HepG2 (cell line): ENCODE results near the gene PRKCZ. TPM values are rescaled to one million over a fixed set of nuclear protein-coding genes. Genes with fewer than 3 reads are reported as not detected.

Source experiments
- ATAC-seq: fragments of 200-7000 bp; cut with Tn5 transposase; 3 replicates; pipeline ENCODE4 v1.9.1; 2020; ENCODE audit warnings: mild to moderate bottlenecking, moderate library complexity
- BruUV-seq: library from RNA; stranded (reverse); fragments of 400-500 nt; replicated peaks from 2 replicates; lab custom pipeline; 2021; lab: Mats Ljungman, UMichigan
- CTCF ChIA-PET: fragments of 300-600 bp; formaldehyde crosslinking; extraction: SDS; loops from one replicate; lab custom pipeline; 2021; ENCODE audit warnings: low total read pairs, inconsistent platforms, low intra/inter-chr PET ratio; lab: Yijun Ruan, JAX
- POLR2A ChIA-PET: fragments of 350-600 bp; sonication (Branson Sonifier 250); formaldehyde crosslinking; loops from one replicate; lab custom pipeline; 2020; ENCODE audit warnings: antibody characterized with exemption, inconsistent platforms; lab: Yijun Ruan, JAX
- DNase-seq: peaks from one replicate; pipeline ENCODE4 v3.0.0-alpha.2; 2015; ENCODE audit warnings: low spot score
- FAIRE-seq: peaks from 3 replicates; lab custom pipeline; 2011; peaks lifted over from hg19 to GRCh38; lab: Jason Lieb, UNC
- H2AFZ ChIP-seq: one replicate; pipeline ENCODE4 v1.6.1; 2011; ENCODE audit warnings: low read length, inconsistent platforms
- H3K27ac ChIP-seq: fragments of 300-600 bp; 3 replicates; pipeline ENCODE4 v1.8.0; 2011; ENCODE audit warnings: mixed run types, mild to moderate bottlenecking, mixed read lengths, low read length, inconsistent platforms; ENCODE audit not compliant: insufficient read depth; ENCODE audit errors: extremely low read length
- H3K27me3 ChIP-seq, 2 experiments: fragments of 200-600 bp in 1 of 2; 2 replicates in 1 of 2; 3 replicates in 1 of 2; pipeline versions ENCODE4 v1.6.0 to v1.8.0; 2011; ENCODE audit warnings: low read length in 2 of 2, mild to moderate bottlenecking in 2 of 2, moderate library complexity in 2 of 2, inconsistent platforms in 1 of 2; ENCODE audit not compliant: insufficient read depth in 2 of 2, control insufficient read depth in 1 of 2
- H3K36me3 ChIP-seq, 2 experiments: fragments of 200-600 bp in 1 of 2; replicated peaks in 1 of 2; 2 replicates in 1 of 2; 3 replicates in 1 of 2; pipeline versions ENCODE4 v1.5.1 to v1.8.0; 2011; ENCODE audit warnings: low read length in 2 of 2, inconsistent platforms in 1 of 2; ENCODE audit not compliant: insufficient read depth in 2 of 2, control insufficient read depth in 1 of 2
- H3K4me1 ChIP-seq: 2 replicates; pipeline ENCODE4 v1.5.1; 2012; ENCODE audit warnings: low read length, inconsistent platforms; ENCODE audit not compliant: insufficient read depth
- H3K4me2 ChIP-seq: 2 replicates; pipeline ENCODE4 v1.6.0; 2011; ENCODE audit warnings: low read depth, low read length, inconsistent platforms
- H3K4me3 ChIP-seq, 3 experiments: fragments of 200-600 bp in 1 of 3; sonication (generic), shearing (Covaris generic) in 1 of 3; replicated peaks in 1 of 3; 2 replicates each; pipeline ENCODE4 v1.5.1; 2011 to 2016; ENCODE audit warnings: low read length in 3 of 3, inconsistent platforms in 2 of 3, low read depth in 2 of 3, mild to moderate bottlenecking in 2 of 3, control low read depth in 1 of 3, mixed read lengths in 1 of 3; ENCODE audit not compliant: insufficient read depth in 1 of 3
- H3K79me2 ChIP-seq: one replicate; pipeline ENCODE4 v1.6.1; 2011; ENCODE audit warnings: low read length, inconsistent platforms; ENCODE audit not compliant: insufficient read depth
- H3K9ac ChIP-seq: 2 replicates; pipeline ENCODE4 v1.6.0; 2011; ENCODE audit warnings: mild to moderate bottlenecking, low read depth, low read length, inconsistent platforms; ENCODE audit not compliant: insufficient read depth
- H3K9me3 ChIP-seq: 2 replicates; pipeline ENCODE4 v1.5.1; 2012; ENCODE audit warnings: mild to moderate bottlenecking, low read length
- H4K20me1 ChIP-seq: 2 replicates; pipeline ENCODE4 v1.6.0; 2011; ENCODE audit warnings: inconsistent platforms, mild to moderate bottlenecking, low read length, moderate library complexity; ENCODE audit not compliant: insufficient read depth
- ETV6 ChIP-seq: sonication (generic); formaldehyde crosslinking; conservative IDR thresholded peaks from 2 replicates; pipeline ENCODE4 v1.4.0; 2020; ENCODE audit warnings: missing genetic modification reagents
- FOXO1 ChIP-seq: sonication (generic); formaldehyde crosslinking; IDR thresholded peaks from 2 replicates; pipeline ENCODE4 v1.4.0; 2020; ENCODE audit warnings: missing genetic modification reagents
- GABPA ChIP-seq, 2 experiments: IDR thresholded peaks; 2 replicates each; pipeline ENCODE4 v1.6.1; 2011 to 2016; ENCODE audit warnings: low read depth in 2 of 2, low read length in 1 of 2, missing biosample characterization in 1 of 2, missing genetic modification characterization in 1 of 2
- NBN ChIP-seq: fragments of 450-650 bp; conservative IDR thresholded peaks from 2 replicates; pipeline ENCODE4 v1.6.1; 2017
- NFYB ChIP-seq: sonication (generic); formaldehyde crosslinking; IDR thresholded peaks from 2 replicates; pipeline ENCODE4 v1.4.0; 2020; ENCODE audit warnings: missing genetic modification reagents
- POLR2G ChIP-seq: fragments of 200-400 bp; formaldehyde crosslinking; IDR thresholded peaks from 2 replicates; pipeline ENCODE4 v1.6.1; 2018; ENCODE audit warnings: mild to moderate bottlenecking, low read depth, low read length, moderate library complexity
- SIN3B ChIP-seq: fragments of 150-350 bp; IDR thresholded peaks from 2 replicates; pipeline ENCODE4 v1.6.1; 2014; ENCODE audit warnings: low read length
- ZFP62 ChIP-seq: sonication (generic); formaldehyde crosslinking; IDR thresholded peaks from 2 replicates; pipeline ENCODE4 v1.4.0; 2020; ENCODE audit warnings: missing genetic modification reagents
- ZFP82 ChIP-seq: sonication (generic); formaldehyde crosslinking; IDR thresholded peaks from 2 replicates; pipeline ENCODE4 v1.5.1; 2020; ENCODE audit warnings: mild to moderate bottlenecking, missing genetic modification reagents, borderline replicate concordance
- ZFY ChIP-seq: sonication (generic); formaldehyde crosslinking; IDR thresholded peaks from 2 replicates; pipeline ENCODE4 v1.4.0; 2020; ENCODE audit warnings: missing genetic modification reagents
- ZNF224 ChIP-seq: sonication (generic); formaldehyde crosslinking; IDR thresholded peaks from 2 replicates; pipeline ENCODE4 v1.5.0; 2020; ENCODE audit warnings: mild to moderate bottlenecking, missing genetic modification reagents
- ZNF598 ChIP-seq: sonication (generic); formaldehyde crosslinking; IDR thresholded peaks from 2 replicates; pipeline ENCODE4 v1.5.1; 2020; ENCODE audit warnings: mild to moderate bottlenecking, missing genetic modification reagents, borderline replicate concordance
- ZNF766 ChIP-seq: sonication (generic); formaldehyde crosslinking; IDR thresholded peaks from 2 replicates; pipeline ENCODE4 v1.5.0; 2020; ENCODE audit warnings: missing genetic modification reagents, borderline replicate concordance
- WGBS: methylation state at CpG from one replicate; pipeline ENCODE4 v1.1.6; 2017; ENCODE audit warnings: low lambda C conversion rate; 5-methylcytosine and 5-hydroxymethylcytosine counted together
- in situ Hi-C: cut with HindIII; loops from 2 replicates; pipeline ENCODE4 v1.10.0; 2017; ENCODE audit warnings: low pct_unique_long_range_greater_than_20kb; ENCODE audit not compliant: extremely low pct_ligation_motif_present
- intact Hi-C: fragments of 100-400 bp; cut with micrococcal nuclease; formaldehyde crosslinking; loops from one replicate; pipeline ENCODE4 v1.10.0; 2022; ENCODE audit not compliant: unreplicated experiment
- polyA plus RNA-seq, 8 experiments: library from polyadenylated mRNA; depleted of rRNA in 3 of 8; stranded (reverse) in 7 of 8; unstranded in 1 of 8; fragments of >200 nt; fragmentation: Illumina TruSeq in 4 of 8; extraction: Trizol in 4 of 8; gene quantifications; 2 replicates each; pipeline versions ENCODE4 v1.2.1 to v1.2.3, GENCODE V29; 2011 to 2016; ENCODE audit warnings: low read depth in 4 of 8, missing spikeins in 1 of 8, mixed read lengths in 1 of 8; ENCODE audit not compliant: insufficient read depth in 1 of 8
- total RNA-seq, 5 experiments: library from RNA; depleted of rRNA; stranded (reverse); fragments of >200 nt; fragmentation: Illumina TruSeq; extraction: Trizol; gene quantifications; 2 replicates each; pipeline ENCODE4 v1.2.3, GENCODE V29; 2016; ENCODE audit warnings: low read depth in 1 of 5
- TF ChIP-seq, protein P1 (sequence below): sonication (generic); formaldehyde crosslinking; IDR thresholded peaks from 2 replicates; pipeline ENCODE4 v1.5.1; 2020; ENCODE audit warnings: missing genetic modification reagents, mild to moderate bottlenecking, borderline replicate concordance
- TF ChIP-seq, protein P2 (sequence below): sonication (generic); formaldehyde crosslinking; IDR thresholded peaks from 2 replicates; pipeline ENCODE4 v1.5.0; 2020; ENCODE audit warnings: mild to moderate bottlenecking, missing genetic modification reagents, borderline replicate concordance
- TF ChIP-seq, protein P3 (sequence below): sonication (generic); formaldehyde crosslinking; IDR thresholded peaks from 2 replicates; pipeline ENCODE4 v1.4.0; 2020; ENCODE audit warnings: missing genetic modification reagents
- TF ChIP-seq, protein P4 (sequence below): sonication (generic); formaldehyde crosslinking; IDR thresholded peaks from 2 replicates; pipeline ENCODE4 v1.5.0; 2020; ENCODE audit warnings: missing genetic modification reagents

The PRKCZ gene
- total and polyA plus RNA-seq, 2 of the 13 experiments (the other 11 are each of a cell fraction or from before 2014, with no cell fraction given), result 34.7 to 85.2 TPM

DNA sequence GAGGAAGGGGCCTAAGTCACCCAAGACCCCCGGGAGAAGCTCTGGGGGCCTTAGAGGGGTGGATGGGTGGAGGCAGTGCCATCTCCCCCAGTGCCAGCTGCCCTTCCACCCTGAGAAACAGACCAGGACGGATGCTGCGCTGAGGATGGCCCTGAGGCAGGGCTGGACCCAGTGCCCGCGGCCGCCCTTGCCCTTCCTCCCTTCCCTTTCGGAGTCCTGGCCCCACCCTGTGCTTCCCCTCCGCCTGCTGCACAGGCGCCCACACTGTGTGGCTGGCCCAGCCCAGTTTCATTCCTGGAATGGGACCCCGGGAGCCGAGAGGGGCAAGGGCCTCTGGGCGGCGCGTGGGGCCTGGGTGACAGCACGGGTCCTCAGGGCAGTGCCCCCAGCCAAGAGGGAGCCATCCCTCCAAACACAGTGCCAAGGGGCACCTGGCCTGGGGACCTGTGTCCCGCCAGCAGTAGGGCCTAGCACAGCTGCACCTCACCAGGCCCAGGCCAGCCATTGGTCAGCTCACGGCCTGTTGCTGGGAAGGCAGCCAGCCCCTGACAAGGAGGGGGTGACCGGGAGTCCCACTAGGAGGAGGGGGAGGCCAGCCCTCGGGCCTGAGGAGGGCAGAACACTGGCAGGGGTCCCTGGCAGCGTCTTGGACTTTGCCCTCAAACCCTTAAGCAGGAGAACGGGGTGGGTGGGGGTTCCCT lies 164.5 kb downstream of the PRKCZ start:
- intact Hi-C loops (no loop called here), in situ Hi-C loops (no loop called here)
- DNase-seq (no peak), ATAC-seq (peak; percentile 64), FAIRE-seq (no peak)
- H3K4me1 ChIP-seq, result peaks cover 65% of the 10 kb centered on the region
- POLR2A ChIA-PET, result interaction anchor here (0.7 to 1.4 kb wide), 4 partner anchors 16 to 20 kb away, joined by 3 to 4 read pairs (median 3); partner anchors contain the start of gene FAAP20
- H3K79me2 ChIP-seq, result no peaks in the 10 kb centered on the region
- no peak overlapping the region for H3K27ac ChIP-seq
- no TSS peak for BruUV-seq
- no peaks in the 10 kb centered on the region for H4K20me1 ChIP-seq
- peak overlapping the region; percentile 57 for H3K9ac ChIP-seq
- peak overlapping the region; percentile 95 for H3K4me2 ChIP-seq
- peak overlapping the region; percentile 53 to 64 (median 54) for H3K4me3 ChIP-seq
- CTCF ChIA-PET, result no interaction called here
- 1% methylated on average over 13 of the region's 21 CpGs for WGBS
- H3K9me3 ChIP-seq, result no peaks in the 10 kb centered on the region
- H3K36me3 ChIP-seq, result no peaks in the 10 kb centered on the region
- no peak overlapping the region for H2AFZ ChIP-seq
- peaks cover 2 to 15% of the 10 kb centered on the region in 2 experiments; a peak in 2 of 5 replicates for H3K27me3 ChIP-seq
- TF ChIP-seq, protein P1, sequence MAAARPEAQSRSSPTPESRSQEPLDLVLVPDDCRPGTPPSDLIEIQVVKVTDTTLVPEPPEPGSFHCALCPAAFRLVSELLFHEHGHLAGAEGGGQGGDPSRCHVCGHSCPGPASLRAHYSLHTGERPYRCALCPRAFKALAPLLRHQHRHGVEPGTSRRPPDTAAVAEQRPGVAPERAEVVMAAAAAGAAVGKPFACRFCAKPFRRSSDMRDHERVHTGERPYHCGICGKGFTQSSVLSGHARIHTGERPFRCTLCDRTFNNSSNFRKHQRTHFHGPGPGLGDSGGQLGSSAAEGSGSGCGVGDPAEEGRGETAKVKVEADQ (CRISPR knock-in tag), result no peak
- TF ChIP-seq ZFP62 (CRISPR knock-in tag), result no peak
- TF ChIP-seq ZNF598 (CRISPR knock-in tag), result no peak
- TF ChIP-seq POLR2G, result peak; percentile 35; the same call in 1 of the 2 replicates
- no peak for TF ChIP-seq ZNF224
- no peak for TF ChIP-seq GABPA (IDR thresholded peaks at IDR 0.05; ENCODE audit: low read depth, low read length)
- TF ChIP-seq GABPA (CRISPR knock-in tag; IDR thresholded peaks at IDR 0.05; ENCODE audit: low read depth), result no peak
- TF ChIP-seq, protein P2, sequence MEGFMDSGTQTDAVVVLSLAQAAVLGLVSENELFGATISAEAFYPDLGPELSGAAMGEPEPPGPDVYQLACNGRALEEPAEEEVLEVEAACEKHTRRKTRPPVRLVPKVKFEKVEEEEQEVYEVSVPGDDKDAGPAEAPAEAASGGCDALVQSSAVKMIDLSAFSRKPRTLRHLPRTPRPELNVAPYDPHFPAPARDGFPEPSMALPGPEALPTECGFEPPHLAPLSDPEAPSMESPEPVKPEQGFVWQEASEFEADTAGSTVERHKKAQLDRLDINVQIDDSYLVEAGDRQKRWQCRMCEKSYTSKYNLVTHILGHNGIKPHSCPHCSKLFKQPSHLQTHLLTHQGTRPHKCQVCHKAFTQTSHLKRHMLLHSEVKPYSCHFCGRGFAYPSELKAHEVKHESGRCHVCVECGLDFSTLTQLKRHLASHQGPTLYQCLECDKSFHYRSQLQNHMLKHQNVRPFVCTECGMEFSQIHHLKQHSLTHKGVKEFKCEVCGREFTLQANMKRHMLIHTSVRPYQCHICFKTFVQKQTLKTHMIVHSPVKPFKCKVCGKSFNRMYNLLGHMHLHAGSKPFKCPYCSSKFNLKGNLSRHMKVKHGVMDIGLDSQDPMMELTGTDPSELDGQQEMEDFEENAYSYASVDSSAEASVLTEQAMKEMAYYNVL (CRISPR knock-in tag), result no peak
- TF ChIP-seq, protein P3, sequence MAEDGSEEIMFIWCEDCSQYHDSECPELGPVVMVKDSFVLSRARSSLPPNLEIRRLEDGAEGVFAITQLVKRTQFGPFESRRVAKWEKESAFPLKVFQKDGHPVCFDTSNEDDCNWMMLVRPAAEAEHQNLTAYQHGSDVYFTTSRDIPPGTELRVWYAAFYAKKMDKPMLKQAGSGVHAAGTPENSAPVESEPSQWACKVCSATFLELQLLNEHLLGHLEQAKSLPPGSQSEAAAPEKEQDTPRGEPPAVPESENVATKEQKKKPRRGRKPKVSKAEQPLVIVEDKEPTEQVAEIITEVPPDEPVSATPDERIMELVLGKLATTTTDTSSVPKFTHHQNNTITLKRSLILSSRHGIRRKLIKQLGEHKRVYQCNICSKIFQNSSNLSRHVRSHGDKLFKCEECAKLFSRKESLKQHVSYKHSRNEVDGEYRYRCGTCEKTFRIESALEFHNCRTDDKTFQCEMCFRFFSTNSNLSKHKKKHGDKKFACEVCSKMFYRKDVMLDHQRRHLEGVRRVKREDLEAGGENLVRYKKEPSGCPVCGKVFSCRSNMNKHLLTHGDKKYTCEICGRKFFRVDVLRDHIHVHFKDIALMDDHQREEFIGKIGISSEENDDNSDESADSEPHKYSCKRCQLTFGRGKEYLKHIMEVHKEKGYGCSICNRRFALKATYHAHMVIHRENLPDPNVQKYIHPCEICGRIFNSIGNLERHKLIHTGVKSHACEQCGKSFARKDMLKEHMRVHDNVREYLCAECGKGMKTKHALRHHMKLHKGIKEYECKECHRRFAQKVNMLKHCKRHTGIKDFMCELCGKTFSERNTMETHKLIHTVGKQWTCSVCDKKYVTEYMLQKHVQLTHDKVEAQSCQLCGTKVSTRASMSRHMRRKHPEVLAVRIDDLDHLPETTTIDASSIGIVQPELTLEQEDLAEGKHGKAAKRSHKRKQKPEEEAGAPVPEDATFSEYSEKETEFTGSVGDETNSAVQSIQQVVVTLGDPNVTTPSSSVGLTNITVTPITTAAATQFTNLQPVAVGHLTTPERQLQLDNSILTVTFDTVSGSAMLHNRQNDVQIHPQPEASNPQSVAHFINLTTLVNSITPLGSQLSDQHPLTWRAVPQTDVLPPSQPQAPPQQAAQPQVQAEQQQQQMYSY (CRISPR knock-in tag), result no peak
- no peak for TF ChIP-seq SIN3B
- no peak for TF ChIP-seq ZFP82 (CRISPR knock-in tag)
- TF ChIP-seq NFYB (CRISPR knock-in tag), result peak; percentile 55; the same call in 1 of the 2 replicates
- TF ChIP-seq ZFY (CRISPR knock-in tag), result peak; percentile 57
- no peak for TF ChIP-seq FOXO1
- TF ChIP-seq NBN, result no peak
- TF ChIP-seq, protein P4, sequence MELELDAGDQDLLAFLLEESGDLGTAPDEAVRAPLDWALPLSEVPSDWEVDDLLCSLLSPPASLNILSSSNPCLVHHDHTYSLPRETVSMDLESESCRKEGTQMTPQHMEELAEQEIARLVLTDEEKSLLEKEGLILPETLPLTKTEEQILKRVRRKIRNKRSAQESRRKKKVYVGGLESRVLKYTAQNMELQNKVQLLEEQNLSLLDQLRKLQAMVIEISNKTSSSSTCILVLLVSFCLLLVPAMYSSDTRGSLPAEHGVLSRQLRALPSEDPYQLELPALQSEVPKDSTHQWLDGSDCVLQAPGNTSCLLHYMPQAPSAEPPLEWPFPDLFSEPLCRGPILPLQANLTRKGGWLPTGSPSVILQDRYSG (CRISPR knock-in tag), result no peak
- no peak for TF ChIP-seq ZNF766 (CRISPR knock-in tag)
- no peak for TF ChIP-seq ETV6
